ENCODE data around the gene PTBP1. TPM values are rescaled to one million over a fixed set of nuclear protein-coding genes. Genes with fewer than 3 reads are reported as not detected.

PTBP1 gene
- total and polyA plus RNA-seq, 9 of the 15 experiments (the other 6 are each of a cell fraction or from before 2014, with no cell fraction given): 14.0 to 759 (median 234) TPM

- TF ChIP-seq, protein P1, sequence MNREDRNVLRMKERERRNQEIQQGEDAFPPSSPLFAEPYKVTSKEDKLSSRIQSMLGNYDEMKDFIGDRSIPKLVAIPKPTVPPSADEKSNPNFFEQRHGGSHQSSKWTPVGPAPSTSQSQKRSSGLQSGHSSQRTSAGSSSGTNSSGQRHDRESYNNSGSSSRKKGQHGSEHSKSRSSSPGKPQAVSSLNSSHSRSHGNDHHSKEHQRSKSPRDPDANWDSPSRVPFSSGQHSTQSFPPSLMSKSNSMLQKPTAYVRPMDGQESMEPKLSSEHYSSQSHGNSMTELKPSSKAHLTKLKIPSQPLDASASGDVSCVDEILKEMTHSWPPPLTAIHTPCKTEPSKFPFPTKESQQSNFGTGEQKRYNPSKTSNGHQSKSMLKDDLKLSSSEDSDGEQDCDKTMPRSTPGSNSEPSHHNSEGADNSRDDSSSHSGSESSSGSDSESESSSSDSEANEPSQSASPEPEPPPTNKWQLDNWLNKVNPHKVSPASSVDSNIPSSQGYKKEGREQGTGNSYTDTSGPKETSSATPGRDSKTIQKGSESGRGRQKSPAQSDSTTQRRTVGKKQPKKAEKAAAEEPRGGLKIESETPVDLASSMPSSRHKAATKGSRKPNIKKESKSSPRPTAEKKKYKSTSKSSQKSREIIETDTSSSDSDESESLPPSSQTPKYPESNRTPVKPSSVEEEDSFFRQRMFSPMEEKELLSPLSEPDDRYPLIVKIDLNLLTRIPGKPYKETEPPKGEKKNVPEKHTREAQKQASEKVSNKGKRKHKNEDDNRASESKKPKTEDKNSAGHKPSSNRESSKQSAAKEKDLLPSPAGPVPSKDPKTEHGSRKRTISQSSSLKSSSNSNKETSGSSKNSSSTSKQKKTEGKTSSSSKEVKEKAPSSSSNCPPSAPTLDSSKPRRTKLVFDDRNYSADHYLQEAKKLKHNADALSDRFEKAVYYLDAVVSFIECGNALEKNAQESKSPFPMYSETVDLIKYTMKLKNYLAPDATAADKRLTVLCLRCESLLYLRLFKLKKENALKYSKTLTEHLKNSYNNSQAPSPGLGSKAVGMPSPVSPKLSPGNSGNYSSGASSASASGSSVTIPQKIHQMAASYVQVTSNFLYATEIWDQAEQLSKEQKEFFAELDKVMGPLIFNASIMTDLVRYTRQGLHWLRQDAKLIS (CRISPR knock-in tag; IDR thresholded peaks at IDR 0.05): no peak
- TF ChIP-seq CREBBP (IDR thresholded peaks at IDR 0.05; ENCODE audit: low read depth, low read length) (no peak), RNF2 (IDR thresholded peaks at IDR 0.05) (no peak), FUS (optimal IDR thresholded peaks at IDR 0.05; ENCODE audit: low read depth, low read length) (no peak), GATAD2B (IDR thresholded peaks at IDR 0.05; ENCODE audit: borderline replicate concordance) (no peak), HNRNPL (IDR thresholded peaks at IDR 0.05; ENCODE audit: low read depth, low read length) (no peak), TRIM24 (IDR thresholded peaks at IDR 0.05) (no peak), POLR2AphosphoS5 (IDR thresholded peaks at IDR 0.05; ENCODE audit: control insufficient read depth, insufficient read depth, low read depth, low read length) (no peak), CBX2 (IDR thresholded peaks at IDR 0.05; ENCODE audit: insufficient read depth, low read length, poor library complexity, severe bottlenecking) (no peak)
- TF ChIP-seq, protein P2, sequence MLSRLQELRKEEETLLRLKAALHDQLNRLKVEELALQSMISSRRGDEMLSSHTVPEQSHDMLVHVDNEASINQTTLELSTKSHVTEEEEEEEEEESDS (CRISPR knock-in tag; IDR thresholded peaks at IDR 0.05): no peak
Measured at GRCh38 chr19:782878-783668, 14.2 kb upstream of the PTBP1 start (continued).

All from K562 (cell line).